ENCODE results near the gene SLC49A4.

The SLC49A4 gene

DNA sequence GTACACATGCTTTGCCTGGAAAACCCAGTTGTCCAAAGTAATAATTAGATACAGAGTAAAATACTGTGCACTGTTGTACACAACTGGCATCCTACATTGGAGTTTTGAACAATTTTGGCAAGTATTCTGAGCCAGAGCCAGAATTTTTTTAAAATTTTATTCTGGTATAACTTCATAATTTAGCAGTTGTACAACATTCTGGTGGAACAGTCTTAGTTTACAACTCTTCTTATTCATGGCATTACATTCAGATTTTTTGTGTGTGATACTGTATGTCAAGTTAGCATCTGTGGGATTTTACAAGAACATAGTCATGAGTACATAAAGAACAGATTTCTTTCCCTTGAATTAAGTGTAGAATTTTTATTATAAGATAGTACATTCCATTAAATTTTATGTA, 67.5 kb downstream of the SLC49A4 start:
- DNase-seq, result no peak

DNA sequence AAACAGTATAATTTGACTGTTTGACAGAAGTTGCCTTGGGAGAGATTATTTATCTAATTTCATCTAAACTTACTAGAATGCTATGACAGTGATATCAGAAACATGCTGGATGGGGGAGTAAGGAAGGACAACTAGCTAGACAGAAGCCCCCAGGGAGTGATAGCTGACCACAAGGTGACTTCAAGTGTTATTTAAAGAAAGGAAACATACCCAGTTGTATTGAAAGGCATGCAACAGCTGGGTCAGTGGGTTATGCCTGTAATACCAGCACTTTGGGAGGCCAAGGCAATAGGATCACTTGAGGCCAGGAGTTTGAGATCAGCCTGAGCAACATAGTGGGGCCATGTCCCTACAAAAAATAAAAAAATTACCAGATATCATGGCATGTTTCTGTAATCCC, 69.6 kb downstream of the SLC49A4 start:
- DNase-seq, result no peak

DNA sequence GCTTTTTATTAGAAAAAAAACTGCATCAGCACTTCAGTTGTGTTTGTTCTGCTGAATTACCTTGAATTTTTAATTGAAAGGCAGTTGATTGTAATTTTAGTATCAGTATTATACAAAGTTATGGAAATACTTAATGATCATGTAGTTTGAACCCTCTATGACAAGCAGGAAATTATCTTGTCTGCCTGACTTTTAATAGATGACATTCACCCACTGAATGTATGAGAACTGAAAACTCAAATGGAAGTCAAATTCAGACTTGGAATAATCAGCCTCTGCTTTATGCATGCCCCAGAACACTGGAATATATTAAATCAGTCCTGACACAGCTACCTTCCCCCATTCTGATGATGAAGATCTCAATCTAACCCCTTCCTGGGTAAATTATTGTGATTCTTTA, 73.5 kb downstream of the SLC49A4 start:
- no peak for DNase-seq

DNA sequence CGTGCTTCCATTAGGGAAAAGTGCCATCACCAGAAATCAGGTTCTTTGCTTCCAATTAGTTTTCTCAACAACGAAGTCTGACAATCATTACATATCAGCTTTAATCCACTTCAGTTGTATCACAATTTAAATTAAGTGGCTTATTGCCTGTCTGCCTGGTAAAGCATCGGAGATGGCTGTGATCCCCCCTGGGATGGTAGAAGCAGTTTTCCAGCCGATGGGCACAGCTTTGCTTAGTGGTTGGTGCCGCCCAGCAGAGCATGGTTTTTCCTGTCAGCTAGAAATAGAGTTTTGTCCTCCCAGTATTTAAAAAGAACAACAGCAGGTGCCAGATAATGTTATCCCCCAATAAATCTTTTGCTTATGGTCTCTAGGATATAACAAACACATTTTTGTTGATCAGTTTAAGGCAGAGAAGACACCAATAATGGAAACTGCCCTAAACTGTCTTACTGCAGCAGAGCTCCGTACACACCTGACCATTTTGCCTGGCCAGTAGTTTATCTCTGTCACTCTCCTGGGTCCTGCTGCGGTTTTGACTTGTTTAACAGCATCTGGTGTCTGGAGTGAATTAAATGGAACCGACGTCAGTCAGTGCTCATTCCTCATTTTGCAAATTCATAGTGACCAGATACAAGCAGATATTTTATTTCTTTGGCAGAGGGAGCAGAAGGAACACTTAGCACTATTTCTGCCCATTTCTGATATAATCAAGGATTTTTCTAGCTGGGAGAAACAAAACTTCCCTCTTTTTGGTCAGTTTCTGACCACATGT, 79.1 kb downstream of the SLC49A4 start:
- DNase-seq, result no peak

DNA sequence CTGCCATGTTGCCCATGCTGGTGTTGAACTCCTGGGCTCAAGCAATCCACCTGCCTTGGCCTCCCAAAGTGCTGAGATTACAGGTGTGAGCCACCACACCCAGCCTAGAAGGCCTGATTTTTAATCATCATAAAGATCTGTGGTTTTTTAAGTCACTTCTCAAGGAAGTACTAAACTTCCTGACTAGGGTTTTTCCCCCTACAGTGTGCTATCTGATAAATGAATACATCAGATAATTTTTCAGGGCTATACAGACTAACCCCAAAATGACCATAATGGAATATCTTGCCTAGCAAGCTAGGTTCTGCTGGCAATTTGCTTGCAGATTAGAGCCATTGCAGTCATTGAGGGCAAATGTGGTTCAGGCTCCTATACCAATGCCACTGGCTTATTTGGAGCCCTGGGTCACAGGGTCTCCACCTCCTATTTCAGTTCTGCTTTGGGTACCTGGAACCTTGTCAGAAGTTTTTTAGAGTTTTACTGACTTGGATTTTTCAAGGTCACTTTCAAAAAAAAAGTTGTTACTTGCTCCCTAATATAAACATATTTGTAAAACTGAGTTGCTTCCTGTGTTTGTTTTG, 80.8 kb downstream of the SLC49A4 start:
- DNase-seq, result no peak

DNA sequence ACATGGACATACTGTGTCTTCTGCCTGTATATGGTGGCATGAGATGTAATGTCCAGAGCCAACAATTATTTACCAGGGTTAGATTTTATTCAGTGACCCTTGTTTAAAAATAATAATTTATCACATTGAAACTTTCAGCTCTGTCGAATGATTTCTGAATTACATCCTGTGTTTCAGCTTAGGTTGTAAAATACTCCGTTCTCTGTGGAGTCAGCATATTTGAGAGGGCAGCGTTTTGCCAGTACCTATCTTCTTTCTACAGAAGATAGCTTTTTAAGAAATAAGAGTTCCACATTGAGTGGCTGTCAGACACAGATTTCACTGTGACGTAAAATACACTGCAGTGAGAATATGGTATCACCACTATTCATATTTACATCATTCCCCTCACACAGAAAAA, 85.3 kb downstream of the SLC49A4 start:
- no peak for DNase-seq

DNA sequence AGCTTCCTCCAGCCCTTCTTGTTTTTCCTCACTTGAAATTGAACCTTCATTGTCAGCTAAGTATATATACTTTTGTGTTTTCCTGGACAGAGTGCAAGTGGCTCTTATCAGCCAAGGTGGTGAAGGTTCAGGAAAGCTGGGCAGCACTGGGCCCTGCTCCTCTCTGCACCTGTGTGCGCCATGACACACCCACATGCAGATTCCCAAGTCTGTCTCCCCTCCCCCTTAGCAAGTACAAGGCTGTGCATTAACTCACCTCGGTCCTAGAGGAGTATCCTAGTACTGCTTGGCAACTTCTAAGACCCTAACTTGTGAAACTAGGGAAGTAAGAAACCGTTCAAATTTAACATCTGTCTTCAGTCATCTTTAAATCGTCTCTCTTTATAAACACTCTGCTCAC, 85.8 kb downstream of the SLC49A4 start:
- DNase-seq, result no peak

DNA sequence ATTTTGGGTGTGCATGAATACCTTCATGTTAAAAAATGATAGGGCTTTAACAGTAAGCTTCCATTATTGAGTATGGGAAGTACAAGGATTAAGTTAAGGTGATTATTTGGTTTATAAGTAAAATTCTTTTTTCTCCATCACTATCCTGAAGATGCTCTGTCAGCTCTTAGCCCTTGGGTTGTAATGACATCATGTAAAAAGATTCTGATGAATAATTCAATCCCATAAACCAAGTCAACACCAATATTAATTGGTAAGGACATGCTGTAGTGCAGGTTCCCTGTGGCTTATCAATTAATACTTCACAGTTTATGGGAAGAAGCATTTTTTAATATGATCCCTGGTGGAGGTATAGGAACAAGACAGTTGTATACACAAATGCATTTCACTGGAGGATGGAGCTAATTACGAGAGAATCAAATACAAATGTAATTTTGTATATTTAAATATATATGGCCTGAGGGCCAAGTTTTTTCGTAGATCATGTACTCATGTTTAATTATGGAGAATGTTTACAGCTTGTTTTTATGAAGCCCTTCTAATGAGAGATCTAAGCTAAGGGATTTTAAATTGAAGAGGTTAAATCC, 87.6 kb downstream of the SLC49A4 start:
- no peak for DNase-seq

DNA sequence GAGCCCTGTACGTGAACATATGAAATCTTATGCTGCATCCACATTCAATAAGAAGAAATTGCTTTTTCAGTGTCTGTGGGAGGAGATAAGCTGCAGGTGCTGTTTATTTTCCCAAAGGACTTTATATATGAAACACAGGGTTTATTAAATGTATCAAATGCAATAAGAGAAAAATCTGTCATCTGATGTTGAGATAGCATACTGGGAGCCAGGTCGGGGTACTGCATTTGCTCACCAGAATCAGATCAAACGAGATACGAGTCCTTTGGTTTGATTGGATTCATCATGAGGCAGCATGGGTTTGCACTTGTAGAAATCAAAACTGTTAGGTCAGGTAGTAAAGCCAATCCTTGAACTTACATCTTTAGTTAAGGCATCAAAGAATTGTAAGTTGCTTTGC, 91.4 kb downstream of the SLC49A4 start:
- no peak for DNase-seq

DNA sequence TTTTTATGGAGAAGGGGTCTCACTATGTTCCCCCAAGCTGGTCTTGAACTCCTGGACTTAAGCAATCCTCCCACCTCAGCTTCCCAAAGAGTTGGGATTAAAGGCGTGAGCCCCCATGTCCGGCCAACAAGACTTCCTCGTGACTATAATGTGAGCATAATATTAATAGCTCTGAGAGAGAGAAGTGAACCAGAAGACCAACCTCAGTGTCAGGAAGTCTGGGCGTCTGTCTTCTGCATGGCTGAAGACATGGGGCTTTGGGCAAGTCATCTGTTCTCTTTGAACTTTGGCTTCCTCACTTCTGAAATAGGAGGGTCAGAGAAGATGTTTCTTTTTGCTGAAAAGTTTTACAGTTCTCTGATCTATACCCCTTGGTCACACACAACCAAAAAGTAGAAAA, 92.1 kb downstream of the SLC49A4 start:
- DNase-seq, result no peak

DNA sequence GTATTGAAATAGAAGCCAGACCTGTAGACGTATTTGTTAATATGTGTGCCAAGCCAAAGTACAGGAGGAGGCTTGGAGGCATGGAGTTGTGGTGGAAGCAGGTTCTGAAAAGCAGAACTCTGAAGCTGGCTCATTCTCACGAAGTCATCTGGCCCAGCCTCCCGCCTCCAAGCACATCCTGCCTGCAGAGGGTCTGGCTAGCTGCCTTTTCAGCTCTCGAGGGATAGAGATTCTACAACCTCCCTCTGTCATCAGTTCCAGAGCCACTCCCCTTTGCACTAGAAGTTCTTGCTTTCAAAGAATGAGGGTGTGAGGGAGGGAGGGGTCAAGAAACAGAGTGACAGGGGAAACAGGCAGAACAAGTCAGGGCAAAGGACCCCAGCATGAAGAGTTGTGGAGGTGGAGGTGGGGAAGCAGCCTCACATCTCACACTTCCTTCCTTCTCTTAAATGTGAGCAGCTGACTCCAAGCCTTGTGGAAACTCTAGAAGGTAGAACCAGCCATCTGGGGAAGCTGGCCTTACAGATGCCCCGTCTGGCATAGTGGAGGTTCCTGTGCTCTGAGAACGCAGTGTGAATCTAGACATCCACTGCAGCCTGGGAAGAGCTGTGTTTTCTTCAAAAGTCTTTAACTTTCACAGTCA, 95.3 kb downstream of the SLC49A4 start:
- DNase-seq, result peak in 1 of 2 experiments; percentile 10

DNA sequence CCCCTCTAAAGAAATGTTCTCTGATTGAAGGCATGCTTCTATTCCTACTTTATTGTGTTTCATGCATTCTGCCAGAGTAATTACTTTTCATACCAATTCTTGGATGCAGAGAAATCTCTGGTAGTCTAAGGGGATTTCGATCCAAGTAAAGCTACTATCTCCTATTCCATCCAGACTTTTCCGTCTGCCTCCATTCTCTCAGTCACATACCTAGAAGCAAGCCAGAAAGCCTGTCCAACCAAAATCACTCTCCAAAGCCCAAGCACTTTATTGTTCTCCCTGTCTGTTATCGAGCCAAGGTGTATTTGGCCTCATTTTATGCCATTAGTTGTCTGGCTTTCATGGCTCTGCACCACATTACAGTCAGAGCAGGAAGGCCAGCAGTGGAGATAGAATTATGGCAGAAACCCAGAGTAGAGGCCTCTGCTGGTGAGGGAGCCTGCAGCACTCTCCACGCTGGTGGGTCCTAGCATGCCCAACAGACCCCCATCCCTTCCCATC, 95.9 kb downstream of the SLC49A4 start:
- no peak for DNase-seq

DNA sequence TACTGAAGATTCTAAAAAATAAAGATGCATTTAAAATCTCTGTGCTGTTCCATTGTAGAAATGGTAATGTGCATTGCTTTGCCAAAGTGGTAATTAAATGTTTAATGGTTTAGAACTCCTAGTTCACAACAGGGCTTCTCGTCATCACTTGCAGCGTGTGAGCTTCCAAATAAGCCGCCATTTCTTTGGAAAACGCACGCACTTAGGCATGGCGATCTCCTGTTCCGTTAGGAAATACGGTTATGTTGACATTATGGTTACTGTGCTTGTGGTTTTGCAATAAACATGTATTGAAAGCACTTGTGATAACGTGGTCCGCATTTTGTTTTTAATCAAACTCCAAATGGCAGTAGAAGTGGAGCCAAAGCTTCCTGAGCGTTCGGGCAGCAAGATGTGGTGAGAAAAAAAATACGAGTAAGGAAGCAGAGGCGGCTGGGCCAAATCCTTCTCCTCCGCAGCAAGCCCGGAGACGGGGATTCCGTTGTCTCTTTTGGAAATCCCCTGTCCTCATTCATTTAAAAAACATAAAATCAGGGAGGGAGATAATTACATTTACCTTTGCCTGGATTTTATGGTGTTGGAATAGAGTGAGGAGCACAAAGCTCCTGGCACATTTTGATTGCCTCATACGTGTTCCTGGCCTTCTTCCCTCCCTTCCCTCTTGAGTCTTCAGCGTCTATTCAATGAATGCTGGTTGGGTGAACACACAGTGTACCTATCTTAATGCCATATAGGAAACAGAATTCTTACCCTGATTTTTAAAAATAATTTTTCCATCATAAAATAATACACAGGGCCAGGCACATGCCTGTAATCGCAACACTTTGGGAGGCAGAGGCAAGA, 97.5 kb downstream of the SLC49A4 start:
- DNase-seq, result no peak

DNA sequence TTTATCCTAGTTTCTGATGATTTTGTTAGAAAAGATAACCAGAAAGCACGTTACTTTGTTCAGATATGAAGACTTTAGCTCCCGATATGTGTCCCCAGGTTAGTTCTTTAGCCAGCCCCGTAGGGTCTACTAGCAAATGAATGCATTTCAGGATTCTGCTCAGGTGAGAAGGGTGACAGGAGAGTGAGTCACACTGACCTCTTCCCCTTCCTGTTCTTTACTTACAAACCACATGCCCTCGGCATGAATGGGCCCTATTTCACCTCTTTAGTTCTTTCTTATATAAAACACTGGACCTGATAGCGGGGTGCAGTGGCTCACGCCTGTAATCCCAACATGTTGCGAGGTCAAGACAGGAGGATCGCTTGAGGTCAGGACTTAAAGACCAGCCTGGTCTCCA, 98.4 kb downstream of the SLC49A4 start:
- DNase-seq, result no peak

DNA sequence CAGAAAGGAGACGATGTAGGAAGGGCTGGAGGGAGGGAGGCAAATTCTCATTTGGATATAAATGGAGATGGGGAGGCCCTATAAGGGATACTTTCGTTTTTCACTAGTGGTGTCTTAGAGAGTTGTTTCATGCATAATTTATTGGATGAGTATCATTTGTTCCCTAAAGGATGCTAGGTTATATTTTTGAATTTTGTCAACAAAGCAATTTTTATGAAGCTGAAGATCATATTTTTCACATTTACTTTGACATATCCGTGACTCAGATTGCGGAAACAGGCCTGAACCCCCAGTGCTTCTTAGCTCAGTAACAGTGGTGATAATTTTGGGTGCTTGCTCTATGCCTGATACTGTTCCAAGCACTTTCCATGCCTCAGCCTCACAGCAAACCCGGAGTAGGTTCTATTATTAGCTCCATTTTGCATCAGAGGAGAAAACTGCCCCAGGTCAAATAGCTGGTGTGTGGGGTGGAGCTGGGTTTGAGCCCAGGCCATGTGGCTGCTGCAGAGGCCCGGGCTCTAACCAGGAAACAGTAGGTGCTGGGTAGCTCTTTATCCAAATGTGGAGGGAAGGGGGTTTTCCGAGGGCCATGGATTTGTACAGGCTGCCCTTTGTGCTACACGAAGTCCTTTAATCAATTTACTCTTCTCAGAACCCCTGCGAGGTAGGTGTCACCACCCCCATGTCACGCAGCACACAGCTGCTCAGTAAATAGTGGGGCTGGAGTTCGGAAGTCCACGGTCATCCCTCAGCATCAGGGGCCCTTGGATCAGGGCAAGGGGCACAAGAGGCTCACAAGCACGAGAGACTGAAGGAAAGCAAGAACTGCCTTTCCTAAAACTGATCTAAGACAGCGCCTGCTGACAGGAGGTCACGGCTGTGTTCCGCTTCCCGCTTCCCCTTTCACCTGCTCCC, 99.1 kb downstream of the SLC49A4 start:
- DNase-seq, result no peak

DNA sequence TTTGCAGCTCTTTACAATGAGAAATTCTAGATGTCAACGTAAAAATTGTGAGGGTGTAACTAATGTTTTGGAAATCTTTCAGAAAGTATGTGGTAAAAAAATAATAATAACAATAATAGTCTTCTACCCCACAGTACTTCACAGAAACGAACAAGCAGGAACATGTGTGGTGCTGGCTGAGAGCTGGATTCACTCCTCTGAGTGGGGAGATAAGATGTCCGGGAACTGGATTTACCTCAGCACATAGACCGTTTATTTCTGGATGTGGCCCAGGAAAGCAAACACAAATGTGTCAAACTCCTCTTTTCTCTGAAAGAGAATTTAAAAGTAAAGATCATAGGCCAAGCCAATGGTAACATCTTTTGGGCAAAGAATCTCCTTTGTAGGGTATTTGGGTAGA, 103.4 kb downstream of the SLC49A4 start:
- DNase-seq, result no peak

DNA sequence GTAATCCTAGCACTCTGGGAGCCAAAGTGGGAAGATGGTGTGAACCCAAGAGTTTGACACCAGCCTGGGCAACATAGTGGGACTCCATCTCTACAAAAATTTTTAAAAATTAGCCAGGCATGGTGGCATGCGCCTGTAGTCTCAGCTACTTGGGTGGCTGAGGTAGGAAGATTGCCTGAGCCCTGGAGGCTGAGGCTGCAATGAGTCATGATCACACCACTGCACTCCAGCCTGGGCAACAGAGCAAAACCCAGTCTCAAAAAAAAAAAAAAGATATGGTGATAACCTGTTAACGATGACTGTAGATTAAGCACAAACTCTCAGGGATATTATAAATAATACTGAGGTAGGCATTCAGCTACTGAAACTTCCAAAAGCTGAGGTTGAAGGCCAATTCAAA, 107.5 kb downstream of the SLC49A4 start:
- DNase-seq, result no peak

DNA sequence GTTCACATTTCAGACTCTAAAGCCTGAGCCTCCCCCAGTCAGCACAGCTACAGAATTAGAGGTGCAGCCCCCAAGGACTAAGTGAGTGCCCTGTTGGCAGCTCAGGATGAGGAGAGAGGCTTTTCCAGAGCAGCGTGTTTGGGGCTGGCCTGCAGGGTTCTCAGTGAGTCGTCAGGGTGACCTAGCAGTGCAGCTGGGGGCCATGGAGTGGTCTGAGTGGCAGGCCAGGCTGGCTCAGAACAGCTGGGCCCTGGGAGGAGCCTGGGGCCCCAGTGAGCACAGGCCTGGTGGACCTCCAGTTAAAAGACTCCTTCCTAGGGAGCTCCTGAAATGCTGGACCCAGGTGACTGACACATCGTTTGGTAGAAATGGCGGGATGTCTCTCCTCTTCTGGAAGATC, 108.3 kb downstream of the SLC49A4 start:
- DNase-seq, result no peak

DNA sequence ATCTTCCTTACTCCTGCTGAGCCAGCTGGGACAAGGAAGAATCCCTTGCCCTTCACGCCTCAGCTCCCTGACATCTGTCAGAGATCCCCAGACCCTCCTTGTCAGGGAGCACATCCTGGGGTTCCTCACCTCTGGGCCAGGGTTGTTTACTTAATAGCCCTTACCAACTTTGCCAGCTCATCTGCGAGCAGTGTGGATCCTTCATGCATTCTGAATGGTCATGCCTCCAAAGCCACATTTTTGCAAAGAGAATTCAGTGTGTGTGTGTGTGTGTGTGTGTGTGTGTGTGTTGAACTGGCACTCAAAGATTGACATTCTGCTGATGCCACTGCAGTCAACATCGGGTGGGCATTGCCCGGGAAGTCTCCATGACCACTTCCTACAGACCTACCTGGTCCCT, 112.6 kb downstream of the SLC49A4 start:
- no peak for DNase-seq

DNA sequence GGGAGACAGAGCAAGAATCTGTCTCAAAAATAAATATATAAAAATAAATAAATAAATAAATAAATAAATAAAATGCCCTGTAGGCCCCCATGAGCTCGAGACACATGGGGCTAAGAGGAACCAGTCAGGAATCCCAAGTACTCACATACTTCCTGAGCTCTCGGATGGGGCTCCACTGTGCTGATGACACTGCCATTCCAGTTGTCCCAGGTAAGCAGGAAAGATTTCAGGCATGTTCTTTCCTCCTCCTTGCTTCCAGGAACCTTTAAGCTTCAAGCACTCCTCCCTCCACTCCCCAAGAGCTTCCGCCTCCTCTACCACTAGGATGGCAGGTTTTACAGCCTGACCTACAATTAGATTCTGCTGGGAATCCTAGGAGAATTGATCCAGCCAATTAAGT, 113.4 kb downstream of the SLC49A4 start:
- no peak for DNase-seq

DNA sequence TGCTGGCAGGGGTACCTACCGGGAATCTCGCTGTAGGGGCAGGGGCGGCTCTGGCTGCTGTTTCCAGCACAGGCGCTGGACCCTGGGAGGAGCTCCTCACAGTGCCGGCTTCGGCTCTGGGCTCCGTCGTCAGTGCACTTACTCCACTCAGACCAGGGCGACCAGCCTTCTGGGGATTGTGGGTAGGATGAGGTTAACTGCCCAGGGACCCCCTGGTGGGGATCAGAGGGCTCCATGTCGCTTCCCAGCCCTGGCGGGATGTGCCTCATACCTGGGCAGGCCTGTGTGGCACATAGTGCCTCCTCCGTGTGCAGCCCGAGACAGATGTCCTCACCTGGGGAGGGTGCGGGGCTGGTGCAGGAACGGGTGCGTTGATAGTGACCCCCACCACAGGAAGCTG, 117.0 kb downstream of the SLC49A4 start:
- DNase-seq, result no peak

Data from AML-193 (cell line).